ENCODE measurements around the gene BBS9. TPM values are rescaled to one million over a fixed set of nuclear protein-coding genes. Genes with fewer than 3 reads are reported as not detected.

The BBS9 gene
- total RNA-seq, 1 experiment from 2014 or later, result 9.4 TPM

- intact Hi-C loops (cut with micrococcal nuclease; ENCODE audit: unreplicated experiment), result loop anchor here (10.0 kb wide), 6 partner anchors 241 to 1241 kb away; no protein-coding TSS in a partner anchor
These were observed 54.1 kb downstream of the BBS9 start for GRCh38 chr7:33183504-33183903.

GRCh38 chr7:33184828-33185227 lies 55.5 kb downstream of the BBS9 start:
- Mint-ChIP-seq H3K27me3 (ENCODE audit: unreplicated experiment) (no peaks in the 10 kb centered on the region), H3K9me3 (ENCODE audit: low read depth, unreplicated experiment) (no peaks in the 10 kb centered on the region), H3K4me1 (ENCODE audit: low read depth, unreplicated experiment) (no peaks in the 10 kb centered on the region), H3K36me3 (ENCODE audit: insufficient read depth, unreplicated experiment) (no peaks in the 10 kb centered on the region), H3K27ac (ENCODE audit: unreplicated experiment) (no peak overlapping the region), H3K4me3 (ENCODE audit: low read depth, unreplicated experiment) (no peak overlapping the region)
- no peak for DNase-seq
- CTCF ChIA-PET, result interaction anchor here (2.0 kb wide), 1 partner anchor 748 kb away, joined by 9 read pairs; no protein-coding TSS in a partner anchor
- no TSS peak for BruUV-seq (replicated peaks)
- intact Hi-C loops (cut with micrococcal nuclease; ENCODE audit: unreplicated experiment), result loop anchor here (1.0 to 10.0 kb wide), 9 partner anchors 152 to 1240 kb away; no protein-coding TSS in a partner anchor
- no peak for TF ChIP-seq CTCF (IDR thresholded peaks at IDR 0.05; ENCODE audit: unreplicated experiment)

More at GRCh38 chr7:33183504-33183903, 54.1 kb downstream of the BBS9 start:
- no TSS peak for BruUV-seq (replicated peaks)
- no peak for DNase-seq
- CTCF ChIA-PET, result interaction anchor here (0.9 kb wide), 1 partner anchor 749 kb away, joined by 4 read pairs; no protein-coding TSS in a partner anchor
- H3K36me3 Mint-ChIP-seq (ENCODE audit: insufficient read depth, unreplicated experiment), result no peaks in the 10 kb centered on the region
- no peaks in the 10 kb centered on the region for H3K27me3 Mint-ChIP-seq (ENCODE audit: unreplicated experiment)
- no peak overlapping the region for H3K4me3 Mint-ChIP-seq (ENCODE audit: low read depth, unreplicated experiment)
- TF ChIP-seq CTCF (IDR thresholded peaks at IDR 0.05; ENCODE audit: unreplicated experiment), result no peak
- no peaks in the 10 kb centered on the region for H3K9me3 Mint-ChIP-seq (ENCODE audit: low read depth, unreplicated experiment)
- H3K4me1 Mint-ChIP-seq (ENCODE audit: low read depth, unreplicated experiment), result no peaks in the 10 kb centered on the region
- H3K27ac Mint-ChIP-seq (ENCODE audit: unreplicated experiment), result no peak overlapping the region

GRCh38 chr7:33185786-33186185 lies 56.4 kb downstream of the BBS9 start:
- BruUV-seq (replicated peaks), result no TSS peak
- H3K27me3 Mint-ChIP-seq (ENCODE audit: unreplicated experiment), result no peaks in the 10 kb centered on the region
- no peak overlapping the region for H3K4me3 Mint-ChIP-seq (ENCODE audit: low read depth, unreplicated experiment)
- H3K9me3 Mint-ChIP-seq (ENCODE audit: low read depth, unreplicated experiment), result no peaks in the 10 kb centered on the region
- CTCF ChIA-PET, result interaction anchor here (0.9 to 2.0 kb wide), 2 partner anchors 719 to 747 kb away, joined by 5 to 9 read pairs; partner anchors contain the start of gene BMPER
- peak; percentile 64 for TF ChIP-seq CTCF (IDR thresholded peaks at IDR 0.05; ENCODE audit: unreplicated experiment)
- no peaks in the 10 kb centered on the region for H3K36me3 Mint-ChIP-seq (ENCODE audit: insufficient read depth, unreplicated experiment)
- H3K27ac Mint-ChIP-seq (ENCODE audit: unreplicated experiment), result no peak overlapping the region
- peak; percentile 53 for DNase-seq
- intact Hi-C loops (cut with micrococcal nuclease; ENCODE audit: unreplicated experiment), result loop anchor here (1.0 to 10.0 kb wide), 9 partner anchors 152 to 1239 kb away; no protein-coding TSS in a partner anchor
- peaks cover 6% of the 10 kb centered on the region for H3K4me1 Mint-ChIP-seq (ENCODE audit: low read depth, unreplicated experiment)

- intact Hi-C loops (cut with micrococcal nuclease; ENCODE audit: unreplicated experiment), result loop anchor here (5.0 to 10.0 kb wide), 8 partner anchors 151 to 1239 kb away; no protein-coding TSS in a partner anchor
- no peaks in the 10 kb centered on the region for H3K27me3 Mint-ChIP-seq (ENCODE audit: unreplicated experiment)
- H3K27ac Mint-ChIP-seq (ENCODE audit: unreplicated experiment), result no peak overlapping the region
- CTCF ChIA-PET, result interaction anchor here (2.0 kb wide), 1 partner anchor 746 kb away, joined by 9 read pairs; no protein-coding TSS in a partner anchor
- H3K4me1 Mint-ChIP-seq (ENCODE audit: low read depth, unreplicated experiment), result peaks cover 10% of the 10 kb centered on the region
- no peak for TF ChIP-seq CTCF (IDR thresholded peaks at IDR 0.05; ENCODE audit: unreplicated experiment)
- no peak for DNase-seq
- no peak overlapping the region for H3K4me3 Mint-ChIP-seq (ENCODE audit: low read depth, unreplicated experiment)
- no peaks in the 10 kb centered on the region for H3K36me3 Mint-ChIP-seq (ENCODE audit: insufficient read depth, unreplicated experiment)
- BruUV-seq (replicated peaks), result no TSS peak
- no peaks in the 10 kb centered on the region for H3K9me3 Mint-ChIP-seq (ENCODE audit: low read depth, unreplicated experiment)
These were observed 56.8 kb downstream of the BBS9 start for GRCh38 chr7:33186192-33186591.

All from Calu3 (cell line).